Testis (tissue), 2 donors: Measurements from ENCODE around the gene KCND1.

Experiments
- CTCF ChIP-seq, 3 experiments: fragments of 450-650 bp in 2 of 3; fragments of 200-600 bp in 1 of 3; sonication (generic) in 1 of 3; IDR thresholded peaks; one replicate each; pipeline ENCODE4 v1.5.1; 2016 to 2019; ENCODE audit warnings: antibody characterized with exemption in 3 of 3, mild to moderate bottlenecking in 2 of 3, moderate library complexity in 1 of 3
- POLR2A ChIP-seq: fragments of 450-650 bp; IDR thresholded peaks from one replicate; pipeline ENCODE4 v1.6.1; 2017; ENCODE audit warnings: antibody characterized with exemption, mild to moderate bottlenecking, moderate library complexity

DNA sequence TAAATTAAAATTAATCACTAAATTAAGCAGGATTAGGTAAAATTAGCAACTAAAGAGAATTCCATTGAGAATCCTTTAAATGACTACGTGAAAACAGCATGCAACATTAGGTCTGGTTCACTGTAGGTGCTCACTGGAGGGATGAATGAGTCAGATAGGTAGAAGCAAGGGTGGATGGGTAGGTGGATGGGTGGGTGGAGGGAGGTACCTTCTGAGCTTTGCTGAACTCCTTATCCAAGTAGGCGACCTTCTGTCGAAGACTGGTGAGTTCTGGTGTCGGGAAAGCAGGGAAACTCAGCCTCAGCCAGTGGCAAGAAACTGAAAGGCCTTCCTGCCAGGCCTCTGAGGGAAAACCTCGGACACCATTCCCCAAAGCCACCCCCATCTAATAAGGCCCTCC, 27.4 kb upstream of the KCND1 start:
- no peak for TF ChIP-seq CTCF (IDR thresholded peaks at IDR 0.05)
- TF ChIP-seq POLR2A, result no peak
